ENCODE results near the gene KMO. TPM values are rescaled to one million over a fixed set of nuclear protein-coding genes. Genes with fewer than 3 reads are reported as not detected.
A peak's percentile ranks its signal among the peaks of the same experiment; 100 is the strongest.

Gene KMO
- polyA plus RNA-seq, 4 donors: 0.59 to 23.4 (median 18.7) TPM

GRCh38 chr1:241622669-241623068 is 90.5 kb downstream of the KMO start:
- no peak for DNase-seq (ENCODE audit: low read depth in 4 of 4, low spot score in 3 of 4)

- no peak for DNase-seq (ENCODE audit: low read depth in 4 of 4, low spot score in 3 of 4)
Observed at GRCh38 chr1:241624935-241625334, 92.8 kb downstream of the KMO start.

- DNase-seq (ENCODE audit: low read depth in 4 of 4, low spot score in 3 of 4): no peak
Observed at GRCh38 chr1:241627453-241628259, 95.5 kb downstream of the KMO start.

GRCh38 chr1:241630005-241630404 is 97.8 kb downstream of the KMO start:
- no peak for DNase-seq (ENCODE audit: low read depth in 4 of 4, low spot score in 3 of 4)

- DNase-seq (ENCODE audit: low read depth in 4 of 4, low spot score in 3 of 4): no peak
Observed at GRCh38 chr1:241630476-241630875, 98.3 kb downstream of the KMO start.

GRCh38 chr1:241630899-241631298 is 98.7 kb downstream of the KMO start:
- no peak for DNase-seq (ENCODE audit: low read depth in 4 of 4, low spot score in 3 of 4)

GRCh38 chr1:241631674-241632073 is 99.5 kb downstream of the KMO start:
- DNase-seq (ENCODE audit: low read depth in 4 of 4, low spot score in 3 of 4): no peak

- DNase-seq (ENCODE audit: low read depth in 4 of 4, low spot score in 3 of 4): no peak
Observed at GRCh38 chr1:241632987-241633386, 100.8 kb downstream of the KMO start.

GRCh38 chr1:241635556-241636152 is 103.5 kb downstream of the KMO start:
- DNase-seq (ENCODE audit: low read depth in 4 of 4, low spot score in 3 of 4): no peak

- DNase-seq (ENCODE audit: low read depth in 4 of 4, low spot score in 3 of 4): no peak
Observed at GRCh38 chr1:241636291-241636690, 104.1 kb downstream of the KMO start.

- no peak for DNase-seq (ENCODE audit: low read depth in 4 of 4, low spot score in 3 of 4)
Observed at GRCh38 chr1:241637046-241637590, 104.9 kb downstream of the KMO start.

- DNase-seq (ENCODE audit: low read depth in 4 of 4, low spot score in 3 of 4): no peak
Observed at GRCh38 chr1:241637604-241638003, 105.4 kb downstream of the KMO start.

- DNase-seq (ENCODE audit: low read depth in 4 of 4, low spot score in 3 of 4): no peak
Observed at GRCh38 chr1:241638099-241638682, 106.0 kb downstream of the KMO start.

- no peak for DNase-seq (ENCODE audit: low read depth in 4 of 4, low spot score in 3 of 4)
Observed at GRCh38 chr1:241638909-241639622, 106.9 kb downstream of the KMO start.

GRCh38 chr1:241639623-241640148 is 107.5 kb downstream of the KMO start:
- DNase-seq (ENCODE audit: low read depth in 4 of 4, low spot score in 3 of 4): peak in 2 of 4 donors; percentile 18 to 29

- DNase-seq (ENCODE audit: low read depth in 4 of 4, low spot score in 3 of 4): peak; percentile 74 to 86 (median 82)
Observed at GRCh38 chr1:241640149-241640866, 108.1 kb downstream of the KMO start, which contains the start of the genes CHML and OPN3. Gene CHML (minus strand): TSS chr1:241640369. CDS start chr1:241635766, 4,603 bp downstream. Gene OPN3 (minus strand): TSS chr1:241640369. CDS start chr1:241640254, 115 bp downstream.

GRCh38 chr1:241640867-241641622 is 108.9 kb downstream of the KMO start:
- peak in 1 of 4 donors; percentile 6 for DNase-seq (ENCODE audit: low read depth in 4 of 4, low spot score in 3 of 4)

- DNase-seq (ENCODE audit: low read depth in 4 of 4, low spot score in 3 of 4): no peak
Observed at GRCh38 chr1:241641773-241642592, 109.8 kb downstream of the KMO start.
